CD4-positive, alpha-beta T cell treated with Interleukin-2 at 100 ng/mL for 4 hours (primary cell): Measurements from ENCODE around the gene ZMIZ1.
A peak's percentile ranks its signal among the peaks of the same experiment; 100 is the strongest.

Source experiments
- DNase-seq: peaks from one replicate; pipeline ENCODE4 v3.0.0-alpha.2; 2020; ENCODE audit warnings: low spot score

The ZMIZ1 gene

DNA sequence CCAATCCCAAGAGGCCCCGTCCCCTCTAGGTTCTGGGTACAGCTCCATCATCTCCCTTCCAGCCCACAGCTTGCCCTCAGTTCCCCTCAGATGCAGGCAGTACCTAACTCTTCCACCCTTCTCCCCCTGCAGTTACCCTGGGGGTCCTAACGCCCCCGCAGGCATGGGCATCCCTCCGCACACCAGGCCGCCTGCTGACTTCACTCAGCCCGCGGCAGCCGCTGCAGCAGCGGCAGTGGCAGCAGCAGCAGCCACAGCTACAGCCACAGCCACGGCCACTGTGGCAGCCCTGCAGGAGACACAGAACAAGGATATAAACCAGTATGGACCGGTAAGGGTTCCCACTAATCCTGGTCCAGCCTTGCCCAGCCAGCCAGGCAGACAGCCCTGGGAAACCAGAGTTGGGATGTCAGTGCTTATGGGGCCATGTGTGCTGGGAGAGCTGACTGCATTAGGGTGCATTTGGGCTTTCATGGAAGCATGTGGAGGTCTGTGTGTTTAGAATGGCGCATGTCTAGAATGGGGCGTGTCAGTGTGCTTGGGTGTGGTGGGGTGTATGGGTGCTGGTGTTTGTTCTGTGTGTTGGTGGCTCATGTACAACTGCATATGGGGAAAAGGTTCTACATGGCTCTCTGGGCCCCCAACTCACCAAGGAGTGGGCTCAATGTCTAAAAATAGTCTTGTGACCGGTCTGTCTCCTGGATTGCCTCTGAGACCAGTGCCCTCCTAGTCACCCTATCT lies 223.4 kb downstream of the ZMIZ1 start:
- no peak for DNase-seq

DNA sequence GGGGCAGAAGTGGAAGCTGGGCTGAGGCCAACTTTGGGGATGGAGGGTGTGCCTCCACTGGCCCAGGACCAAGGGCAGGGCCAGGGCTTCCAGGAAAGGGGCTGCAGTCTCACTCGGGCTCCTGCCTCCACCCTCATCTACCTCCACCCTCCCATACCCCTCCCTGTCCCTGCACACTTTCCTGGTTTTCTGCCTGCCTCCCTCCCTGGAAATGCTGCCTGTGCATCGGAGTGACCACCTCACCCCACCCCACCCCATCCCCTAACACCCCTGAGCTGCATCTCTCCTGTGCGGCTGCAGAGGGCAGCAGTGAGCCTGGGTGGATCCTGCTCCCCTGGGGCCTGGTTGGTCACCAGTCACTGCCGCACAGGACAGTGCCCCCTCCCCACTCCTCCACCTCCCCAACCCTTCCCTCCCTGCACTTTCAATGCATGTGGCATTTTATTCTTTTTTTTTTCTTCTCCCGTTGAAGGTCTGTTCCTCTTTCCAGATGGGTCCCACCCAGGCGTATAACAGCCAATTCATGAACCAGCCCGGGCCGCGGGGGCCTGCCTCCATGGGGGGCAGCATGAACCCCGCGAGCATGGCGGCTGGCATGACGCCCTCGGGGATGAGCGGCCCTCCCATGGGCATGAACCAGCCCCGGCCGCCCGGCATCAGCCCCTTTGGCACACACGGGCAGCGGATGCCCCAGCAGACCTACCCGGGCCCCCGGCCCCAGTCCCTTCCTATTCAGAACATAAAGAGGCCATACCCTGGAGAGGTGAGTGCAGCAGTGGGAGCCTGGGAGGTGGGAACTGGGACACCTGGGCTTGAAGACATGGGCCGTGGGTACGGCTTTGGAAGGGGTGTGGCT lies 224.4 kb downstream of the ZMIZ1 start:
- DNase-seq, result peak; percentile 39

- DNase-seq, result no peak
Measured at GRCh38 chr10:79293841-79294581, 225.2 kb downstream of the ZMIZ1 start.

DNA sequence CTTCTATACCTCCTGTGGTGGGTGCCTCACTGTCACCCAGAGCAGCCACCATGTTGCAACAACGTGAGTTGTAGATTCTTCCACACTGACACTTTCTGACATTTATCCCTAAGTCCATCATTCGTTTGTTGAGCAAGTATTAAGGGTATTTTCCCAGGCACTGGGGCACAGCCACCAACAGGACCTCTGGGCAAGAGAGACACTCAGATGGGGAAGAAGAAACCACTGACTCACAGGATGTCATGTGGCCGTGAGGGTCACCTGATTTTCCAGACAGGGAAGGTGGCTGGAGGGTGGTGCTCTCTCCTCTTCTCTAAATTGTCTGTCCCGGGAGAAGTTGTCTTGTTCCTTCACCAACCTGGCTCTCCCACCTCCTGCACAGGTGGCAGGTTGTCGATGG lies 226.8 kb downstream of the ZMIZ1 start:
- no peak for DNase-seq

DNA sequence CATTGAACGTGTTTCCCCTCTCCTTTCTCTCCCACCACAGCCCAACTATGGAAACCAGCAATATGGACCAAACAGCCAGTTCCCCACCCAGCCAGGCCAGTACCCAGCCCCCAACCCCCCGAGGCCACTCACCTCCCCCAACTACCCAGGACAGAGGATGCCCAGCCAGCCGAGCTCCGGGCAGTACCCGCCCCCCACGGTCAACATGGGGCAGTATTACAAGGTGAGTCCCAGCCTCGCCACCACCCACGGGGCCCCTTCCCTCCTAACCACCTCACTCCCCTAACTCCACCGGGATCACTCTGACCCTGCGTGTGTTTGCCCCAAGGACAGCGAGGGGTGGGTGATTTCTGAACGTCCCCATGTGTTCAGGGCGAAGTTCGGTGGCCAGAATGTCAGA lies 227.7 kb downstream of the ZMIZ1 start:
- DNase-seq, result no peak

DNA sequence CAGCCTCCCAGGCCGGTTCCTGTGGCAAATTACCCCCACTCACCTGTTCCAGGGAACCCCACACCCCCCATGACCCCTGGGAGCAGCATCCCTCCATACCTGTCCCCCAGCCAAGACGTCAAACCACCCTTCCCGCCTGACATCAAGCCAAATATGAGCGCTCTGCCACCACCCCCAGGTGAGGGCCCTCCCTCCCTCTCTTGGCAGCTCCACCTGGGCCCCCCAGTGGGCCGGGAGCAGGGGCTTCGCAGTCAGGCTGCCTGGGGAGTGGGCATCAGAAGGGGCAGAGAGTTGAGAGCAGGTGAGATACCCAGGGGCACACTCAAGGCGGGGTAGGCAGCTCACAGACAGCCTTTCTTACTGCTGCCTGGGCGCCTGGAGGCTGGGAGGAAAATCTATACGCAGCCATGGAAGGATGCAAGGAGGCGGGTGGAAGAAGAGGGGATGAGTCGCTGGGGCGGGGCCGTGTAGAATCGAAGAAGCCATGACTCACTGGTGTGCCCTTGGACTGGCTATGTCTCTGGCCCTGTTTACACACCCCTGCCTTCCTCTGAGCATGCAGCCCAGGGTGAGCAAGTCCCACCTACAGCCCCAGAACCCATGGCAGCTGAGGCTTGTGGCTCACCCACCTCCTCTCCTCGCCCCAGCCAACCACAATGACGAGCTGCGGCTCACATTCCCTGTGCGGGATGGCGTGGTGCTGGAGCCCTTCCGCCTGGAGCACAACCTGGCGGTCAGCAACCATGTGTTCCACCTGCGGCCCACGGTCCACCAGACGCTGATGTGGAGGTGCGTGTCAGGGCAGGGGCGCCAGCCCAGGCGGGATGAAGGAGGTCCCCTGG lies 229.9 kb downstream of the ZMIZ1 start:
- peak; percentile 50 for DNase-seq

GRCh38 chr10:79299397-79300241 lies 230.9 kb downstream of the ZMIZ1 start:
- no peak for DNase-seq

GRCh38 chr10:79300711-79301110 lies 231.9 kb downstream of the ZMIZ1 start:
- no peak for DNase-seq

DNA sequence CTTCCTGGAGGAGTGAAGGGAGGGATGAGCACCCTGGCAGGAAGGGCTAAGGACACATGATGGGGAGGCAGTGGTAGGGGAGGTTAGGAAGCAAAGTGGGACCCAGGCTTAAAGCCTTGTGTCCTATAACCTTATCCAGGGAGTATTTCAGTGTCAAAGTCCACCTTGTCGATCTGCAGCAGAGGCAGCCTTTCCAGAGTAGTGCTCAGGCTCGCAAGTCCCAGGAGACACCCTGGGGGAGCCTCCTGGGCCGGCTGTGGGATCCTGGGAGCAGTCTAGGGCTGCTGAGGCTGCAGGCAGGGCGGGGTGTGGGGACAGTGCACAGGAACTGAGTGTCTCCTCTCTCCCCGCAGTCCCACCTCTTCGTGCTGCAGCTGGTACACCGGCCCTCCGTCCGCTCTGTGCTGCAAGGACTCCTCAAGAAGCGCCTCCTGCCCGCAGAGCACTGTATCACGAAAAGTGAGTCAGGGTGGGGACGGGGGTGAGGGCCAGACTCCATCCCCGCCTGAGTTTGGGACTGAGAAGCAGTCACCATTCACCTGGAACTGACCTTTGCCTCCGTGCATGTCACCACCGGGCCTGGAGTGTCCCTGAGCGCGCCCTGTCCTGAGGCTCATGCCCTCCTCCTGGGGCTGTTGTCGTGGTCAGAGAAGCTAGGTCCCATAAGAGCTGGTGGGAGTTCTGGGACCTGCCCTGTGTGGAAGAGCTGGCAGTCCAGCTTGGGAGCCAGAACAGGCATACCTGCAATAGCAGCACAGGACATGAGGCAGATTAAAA lies 233.2 kb downstream of the ZMIZ1 start:
- DNase-seq, result no peak

- DNase-seq, result no peak
Measured at GRCh38 chr10:79303631-79304478, 235.1 kb downstream of the ZMIZ1 start.

DNA sequence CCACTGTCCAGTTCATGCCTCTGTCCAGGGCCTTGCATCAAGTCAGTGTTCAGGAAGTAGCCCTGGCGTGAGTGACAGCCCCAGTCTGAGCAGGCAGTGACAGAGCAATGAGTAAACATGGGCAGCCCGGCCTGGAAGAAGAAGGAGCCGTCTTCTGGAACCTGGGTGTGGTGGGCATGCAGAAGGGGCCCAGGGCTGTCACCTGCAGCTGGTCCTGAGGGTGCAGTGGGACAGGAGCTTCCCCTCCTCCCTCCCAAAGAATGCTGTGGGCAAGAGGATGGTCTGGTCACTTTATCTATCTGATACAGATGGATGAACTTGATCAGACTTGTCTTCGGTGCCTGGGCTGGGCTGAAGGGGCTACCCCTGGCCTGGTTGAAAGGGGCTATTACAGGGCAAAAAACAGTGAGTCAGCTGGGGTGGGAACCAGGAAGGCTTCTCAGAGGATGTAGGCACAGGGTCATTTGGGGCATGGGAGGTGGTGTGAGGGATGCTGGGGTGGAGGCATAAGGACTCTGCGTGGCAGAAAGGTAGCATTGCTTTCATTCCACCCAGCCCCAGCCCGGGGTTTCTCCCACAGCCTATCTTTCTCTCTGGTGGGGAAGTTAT lies 235.8 kb downstream of the ZMIZ1 start:
- DNase-seq, result no peak

- no peak for DNase-seq
Measured at GRCh38 chr10:79305515-79305914, 236.7 kb downstream of the ZMIZ1 start.

GRCh38 chr10:79305988-79306387 lies 237.2 kb downstream of the ZMIZ1 start:
- DNase-seq, result no peak

DNA sequence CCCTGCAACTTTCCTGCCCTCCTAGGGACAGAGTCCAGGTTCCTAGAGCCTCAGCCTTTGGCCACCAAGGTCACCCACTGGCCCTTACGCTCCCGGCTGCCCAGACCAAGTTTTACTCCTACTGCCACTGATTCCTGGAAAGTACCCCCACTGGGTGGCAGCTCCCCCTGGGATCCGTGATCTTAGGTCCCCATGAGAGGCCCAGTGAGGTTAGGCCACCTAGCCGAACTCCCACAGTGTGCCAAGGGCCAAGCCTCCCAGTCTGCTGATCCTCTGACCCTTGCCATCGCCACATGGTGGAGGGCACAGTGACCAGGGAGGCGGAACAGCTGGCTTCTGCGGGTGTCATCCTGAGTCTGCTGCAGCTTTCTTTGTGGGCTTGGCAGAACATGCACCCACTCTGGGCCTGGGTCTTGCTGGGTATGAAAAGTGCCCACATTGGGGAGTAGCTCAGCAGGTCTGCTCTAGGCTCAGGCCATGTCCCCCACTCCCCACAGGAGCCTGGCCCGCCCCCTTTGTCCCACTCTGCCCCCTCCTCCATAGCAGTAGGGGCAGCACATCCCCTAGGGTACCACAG lies 238.0 kb downstream of the ZMIZ1 start:
- no peak for DNase-seq

- no peak for DNase-seq
Measured at GRCh38 chr10:79308016-79308415, 239.2 kb downstream of the ZMIZ1 start.

- no peak for DNase-seq
Measured at GRCh38 chr10:79308969-79309665, 240.4 kb downstream of the ZMIZ1 start.

DNA sequence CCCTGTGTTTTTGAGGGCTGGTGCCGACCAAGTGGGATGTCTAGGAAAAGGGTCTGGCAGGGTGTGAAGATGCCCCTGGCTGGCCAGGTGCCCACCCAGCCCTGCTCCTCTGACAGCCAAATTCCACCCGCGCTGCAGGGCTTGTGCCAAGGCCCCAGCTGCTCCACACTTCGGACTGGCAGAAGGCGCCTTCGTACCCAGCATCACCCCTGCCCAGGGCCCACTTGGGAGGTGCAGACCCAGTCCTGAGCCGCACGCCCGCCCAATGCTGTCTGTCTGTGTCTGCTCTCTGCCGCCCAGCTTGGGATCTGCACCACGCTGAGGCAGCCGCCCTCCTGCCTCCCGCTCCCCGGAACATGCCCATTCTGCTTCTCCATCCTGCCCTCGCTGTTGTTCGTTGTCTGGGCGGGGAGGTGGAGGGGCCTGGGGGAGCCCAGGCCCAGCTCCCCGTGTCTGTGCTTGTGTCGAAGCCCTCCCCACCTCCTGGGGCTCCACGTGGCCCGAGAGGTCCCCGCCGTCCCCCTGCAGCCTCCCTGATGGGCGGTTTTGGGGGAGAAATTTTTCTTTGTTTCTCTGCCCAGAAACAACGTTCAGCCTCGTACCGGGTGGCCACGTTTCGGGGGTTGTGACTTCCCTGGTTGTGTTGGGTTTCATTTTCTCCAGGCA lies 241.6 kb downstream of the ZMIZ1 start:
- DNase-seq, result no peak
